Neuronal stem cell (in vitro differentiated cells): ENCODE measurements around the gene AIFM1.

Experiments
- DNase-seq: peaks from one replicate; pipeline ENCODE4 v3.0.0-alpha.2; 2013; ENCODE audit warnings: low spot score
- H2AFZ ChIP-seq: one replicate; pipeline ENCODE4 v1.6.1; 2013; ENCODE audit warnings: mild to moderate bottlenecking, low read length, inconsistent platforms
- H2AK5ac ChIP-seq: 2 replicates; pipeline ENCODE4 v1.6.1; 2013; ENCODE audit warnings: low read depth, mild to moderate bottlenecking, inconsistent platforms, low read length, moderate library complexity, mixed read lengths
- H2BK120ac ChIP-seq: 2 replicates; pipeline ENCODE4 v1.6.1; 2013; ENCODE audit warnings: low read depth, mild to moderate bottlenecking, inconsistent platforms, low read length, moderate library complexity, mixed read lengths
- H2BK12ac ChIP-seq: one replicate; pipeline ENCODE4 v1.6.1; 2013; ENCODE audit warnings: low read length, inconsistent platforms
- H2BK15ac ChIP-seq: 2 replicates; pipeline ENCODE4 v1.6.1; 2013; ENCODE audit warnings: mild to moderate bottlenecking, low read length, inconsistent platforms, mixed read lengths
- H2BK5ac ChIP-seq: one replicate; pipeline ENCODE4 v1.6.1; 2013; ENCODE audit warnings: inconsistent platforms, mild to moderate bottlenecking, low read length, moderate library complexity
- H3K14ac ChIP-seq: one replicate; pipeline ENCODE4 v1.6.1; 2013; ENCODE audit warnings: low read length, inconsistent platforms
- H3K18ac ChIP-seq: 2 replicates; pipeline ENCODE4 v1.6.1; 2013; ENCODE audit warnings: low read length, inconsistent platforms
- H3K23ac ChIP-seq: 2 replicates; pipeline ENCODE4 v1.6.1; 2013; ENCODE audit warnings: low read depth, mild to moderate bottlenecking, mixed read lengths, low read length, inconsistent platforms; ENCODE audit not compliant: poor library complexity
- H3K27ac ChIP-seq: replicated peaks from 3 replicates; pipeline ENCODE4 v1.5.1; 2013; ENCODE audit warnings: low read length, inconsistent platforms
- H3K27me3 ChIP-seq, 3 experiments: 2 replicates each; pipeline ENCODE4 v1.6.1; 2013; ENCODE audit warnings: low read length in 3 of 3, mild to moderate bottlenecking in 2 of 3, inconsistent platforms in 1 of 3, low read depth in 1 of 3, mixed read lengths in 1 of 3, moderate library complexity in 1 of 3; ENCODE audit not compliant: control insufficient read depth in 3 of 3, insufficient read depth in 3 of 3
- H3K36me3 ChIP-seq, 2 donors: replicated peaks in 1 of 2; 2 replicates each; pipeline ENCODE4 v1.6.1; 2013; ENCODE audit warnings: low read length in 2 of 2; ENCODE audit not compliant: control insufficient read depth in 2 of 2, insufficient read depth in 2 of 2
- H3K4ac ChIP-seq: 2 replicates; pipeline ENCODE4 v1.6.1; 2013; ENCODE audit warnings: inconsistent platforms, mild to moderate bottlenecking, low read length, moderate library complexity
- H3K4me1 ChIP-seq, 2 donors: 1 replicate in 1 of 2; 2 replicates in 1 of 2; pipeline ENCODE4 v1.6.1; 2013; ENCODE audit warnings: low read length in 2 of 2, low read depth in 1 of 2; ENCODE audit not compliant: control insufficient read depth in 2 of 2, insufficient read depth in 1 of 2
- H3K4me2 ChIP-seq: one replicate; pipeline ENCODE4 v1.6.1; 2013; ENCODE audit warnings: mild to moderate bottlenecking, low read length, inconsistent platforms; ENCODE audit not compliant: insufficient read depth, poor library complexity, severe bottlenecking
- H3K4me3 ChIP-seq, 2 donors: 2 replicates each; pipeline ENCODE4 v1.5.1; 2013; ENCODE audit warnings: low read length in 2 of 2, mild to moderate bottlenecking in 2 of 2, inconsistent platforms in 1 of 2, moderate library complexity in 1 of 2
- H3K79me1 ChIP-seq: one replicate; pipeline ENCODE4 v1.6.1; 2013; ENCODE audit warnings: low read depth, mild to moderate bottlenecking, inconsistent platforms, low read length, moderate library complexity
- H3K9ac ChIP-seq: one replicate; pipeline ENCODE4 v1.6.1; 2013; ENCODE audit warnings: mild to moderate bottlenecking, low read depth, low read length, inconsistent platforms; ENCODE audit not compliant: poor library complexity
- H3K9me3 ChIP-seq, 2 donors: replicated peaks in 1 of 2; 2 replicates each; pipeline versions ENCODE3 to v1.6.1; 2013; ENCODE audit warnings: low read length in 2 of 2, mild to moderate bottlenecking in 2 of 2, inconsistent platforms in 1 of 2, low read depth in 1 of 2, mixed read lengths in 1 of 2, moderate library complexity in 1 of 2; ENCODE audit not compliant: control insufficient read depth in 2 of 2, insufficient read depth in 1 of 2
- H4K8ac ChIP-seq: one replicate; pipeline ENCODE4 v1.6.1; 2013; ENCODE audit warnings: low read depth, mild to moderate bottlenecking, inconsistent platforms, low read length, moderate library complexity
- H4K91ac ChIP-seq: one replicate; pipeline ENCODE4 v1.6.1; 2013; ENCODE audit warnings: low read length, low read depth, mild to moderate bottlenecking, inconsistent platforms; ENCODE audit not compliant: poor library complexity
- WGBS, 2 donors: extraction: QIAGEN DNeasy Blood & Tissue Kit; methylation state at CpG; one replicate each; pipeline ENCODE4 v1.1.7; 2013; ENCODE audit warnings: missing lambda C conversion rate in 2 of 2, mixed read lengths in 1 of 2; ENCODE audit not compliant: insufficient read length in 2 of 2, insufficient replicate concordance in 1 of 2; ENCODE audit errors: extremely low coverage in 2 of 2; 5-methylcytosine and 5-hydroxymethylcytosine counted together

Gene AIFM1

DNA sequence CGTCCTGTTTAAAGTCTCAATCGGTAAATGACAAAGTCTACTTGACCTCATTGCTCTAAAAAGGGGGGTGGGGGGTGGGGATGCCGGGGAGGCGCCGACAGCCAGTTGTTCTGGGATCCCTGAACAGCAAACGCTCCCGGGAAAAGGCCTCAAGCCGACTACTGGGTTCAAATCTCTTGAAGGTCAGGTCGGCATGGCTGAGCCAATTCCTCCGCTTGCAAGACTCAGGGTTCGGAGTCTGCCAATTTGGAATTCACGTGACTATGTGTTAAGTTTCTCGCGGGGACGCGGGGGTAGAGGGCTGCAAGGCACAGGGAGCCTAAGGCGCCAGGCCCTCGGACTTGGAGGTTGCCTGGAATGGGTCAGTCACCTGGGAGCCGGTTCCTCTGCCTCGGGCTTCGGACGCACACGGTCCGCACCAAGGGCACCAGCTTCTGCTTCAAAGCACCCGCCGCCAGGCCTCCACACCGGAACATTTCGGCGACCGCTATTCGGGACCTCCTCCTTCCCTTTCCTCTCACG is 399 bp downstream of the AIFM1 start:
- Histone ChIP-seq H3K4me2 (peak overlapping the region; percentile 26), H3K79me1 (no peaks in the 10 kb centered on the region), H2AFZ (peak overlapping the region; percentile 77), H3K4ac (no peak overlapping the region), H3K4me1 (peaks cover 4 to 5% of the 10 kb centered on the region in 2 donors), H3K23ac (no peak overlapping the region), H2BK5ac (peak overlapping the region; percentile 5), H3K14ac (no peak overlapping the region), H3K27ac (peak overlapping the region; percentile 85), H3K4me3 (peak overlapping the region; percentile 71 to 97), H4K91ac (no peak overlapping the region), H2BK15ac (no peak overlapping the region), H2AK5ac (no peak overlapping the region), H3K9me3 (no peaks in the 10 kb centered on the region), H3K18ac (no peak overlapping the region), H4K8ac (no peak overlapping the region), H3K27me3 (no peaks in the 10 kb centered on the region), H2BK120ac (no peak overlapping the region), H3K36me3 (peaks cover 0 to 11% of the 10 kb centered on the region in 2 donors), H2BK12ac (no peak overlapping the region), H3K9ac (peak overlapping the region; percentile 83)
- DNase-seq: no peak
- WGBS, 2 donors: no CpG with 5 or more reads among the region's 32 CpGs

GRCh38 chrX:130163398-130163797 is 2.2 kb downstream of the AIFM1 start:
- H3K79me1 ChIP-seq: no peaks in the 10 kb centered on the region
- no peak overlapping the region for H3K18ac ChIP-seq
- H4K91ac ChIP-seq: no peak overlapping the region
- H4K8ac ChIP-seq: no peak overlapping the region
- H3K9me3 ChIP-seq: no peaks in the 10 kb centered on the region
- DNase-seq: no peak
- no CpG with 5 or more reads among the region's 2 CpGs for WGBS, 2 donors
- H3K14ac ChIP-seq: no peak overlapping the region
- H3K23ac ChIP-seq: no peak overlapping the region
- no peak overlapping the region for H2BK120ac ChIP-seq
- no peak overlapping the region for H2AK5ac ChIP-seq
- peaks cover 3 to 4% of the 10 kb centered on the region in 2 donors for H3K4me1 ChIP-seq
- H2BK5ac ChIP-seq: no peak overlapping the region
- peaks cover 0 to 11% of the 10 kb centered on the region in 2 donors for H3K36me3 ChIP-seq
- no peak overlapping the region for H3K4ac ChIP-seq
- H3K4me3 ChIP-seq: no peak overlapping the region
- no peaks in the 10 kb centered on the region for H3K27me3 ChIP-seq
- no peak overlapping the region for H2BK15ac ChIP-seq
- H3K9ac ChIP-seq: no peak overlapping the region
- H2BK12ac ChIP-seq: no peak overlapping the region
- no peak overlapping the region for H2AFZ ChIP-seq
- no peak overlapping the region for H3K27ac ChIP-seq
- no peak overlapping the region for H3K4me2 ChIP-seq

DNA sequence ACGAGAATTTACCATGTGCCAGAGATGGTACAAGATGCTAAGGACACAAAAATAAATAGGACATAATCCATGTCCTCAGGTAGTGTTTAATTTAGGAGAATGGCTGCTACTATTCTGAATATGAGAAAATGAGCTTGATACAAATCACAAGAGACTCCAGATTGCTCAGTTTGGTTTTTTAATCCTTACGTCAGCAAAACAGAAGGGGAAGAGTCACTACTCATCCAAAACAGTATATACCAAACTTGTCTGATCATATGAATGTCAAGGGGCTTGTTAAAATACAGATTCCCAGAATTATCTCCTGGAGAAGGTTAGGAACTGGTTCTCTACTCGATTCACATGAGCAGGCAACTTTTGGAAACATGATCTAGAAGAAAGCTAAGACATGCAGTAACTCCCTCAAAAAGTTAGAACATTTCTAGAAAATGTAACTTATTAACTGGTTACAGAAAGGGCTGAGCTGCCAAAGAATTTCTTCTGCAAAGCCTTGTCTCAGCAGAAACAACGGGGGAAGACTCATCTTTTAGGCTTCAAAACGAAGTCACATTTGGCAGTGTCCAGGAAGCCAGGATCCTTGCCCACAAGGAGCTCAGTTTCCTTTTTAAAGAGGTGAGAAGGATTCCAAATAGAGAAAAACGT is 3.4 kb downstream of the AIFM1 start:
- no peak overlapping the region for H4K8ac ChIP-seq
- peaks cover 0 to 11% of the 10 kb centered on the region in 2 donors for H3K36me3 ChIP-seq
- H3K9ac ChIP-seq: no peak overlapping the region
- H3K4ac ChIP-seq: no peak overlapping the region
- no peak overlapping the region for H3K4me3 ChIP-seq
- H3K27me3 ChIP-seq: no peaks in the 10 kb centered on the region
- no peak overlapping the region for H2AFZ ChIP-seq
- no peaks in the 10 kb centered on the region for H3K9me3 ChIP-seq
- H3K4me2 ChIP-seq: no peak overlapping the region
- no peak overlapping the region for H4K91ac ChIP-seq
- H3K4me1 ChIP-seq: peaks cover 3 to 4% of the 10 kb centered on the region in 2 donors
- no peak overlapping the region for H2BK5ac ChIP-seq
- H2BK15ac ChIP-seq: no peak overlapping the region
- H2BK12ac ChIP-seq: no peak overlapping the region
- no peak overlapping the region for H3K23ac ChIP-seq
- no peak overlapping the region for H2AK5ac ChIP-seq
- no peak overlapping the region for H3K18ac ChIP-seq
- no peak overlapping the region for H2BK120ac ChIP-seq
- no peak for DNase-seq
- no peak overlapping the region for H3K27ac ChIP-seq
- no peak overlapping the region for H3K14ac ChIP-seq
- WGBS, 2 donors: no CpG with 5 or more reads among the region's 6 CpGs
- no peaks in the 10 kb centered on the region for H3K79me1 ChIP-seq

DNA sequence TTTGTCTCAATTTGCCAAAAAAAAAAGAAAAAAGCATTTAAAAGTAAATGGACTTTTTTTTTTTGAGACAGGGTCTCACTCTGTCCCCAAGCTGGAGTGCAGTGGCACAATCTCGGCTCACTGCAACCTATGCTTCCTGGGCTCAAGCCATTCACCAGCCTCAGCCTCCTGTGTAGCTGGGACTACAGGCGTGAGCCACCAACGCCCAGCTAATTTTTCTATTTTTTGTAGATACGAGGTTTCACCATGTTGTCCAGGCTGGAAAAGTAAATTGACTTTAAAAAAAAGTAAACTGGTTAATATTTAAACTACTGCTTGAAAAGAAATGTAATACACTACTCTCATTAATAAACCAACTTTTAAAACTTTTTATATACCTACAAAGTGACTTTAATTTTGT is 5.9 kb downstream of the AIFM1 start:
- H4K8ac ChIP-seq: no peak overlapping the region
- DNase-seq: no peak
- H3K18ac ChIP-seq: no peak overlapping the region
- H3K4me1 ChIP-seq: peaks cover 0 to 1% of the 10 kb centered on the region in 2 donors
- no peak overlapping the region for H3K14ac ChIP-seq
- WGBS, 2 donors: no CpG with 5 or more reads among the region's 4 CpGs
- no peak overlapping the region for H4K91ac ChIP-seq
- H2BK5ac ChIP-seq: no peak overlapping the region
- H2AK5ac ChIP-seq: no peak overlapping the region
- no peak overlapping the region for H3K27ac ChIP-seq
- H3K4me3 ChIP-seq: no peak overlapping the region
- H2AFZ ChIP-seq: no peak overlapping the region
- H2BK12ac ChIP-seq: no peak overlapping the region
- H3K23ac ChIP-seq: no peak overlapping the region
- no peak overlapping the region for H3K4ac ChIP-seq
- no peak overlapping the region for H2BK15ac ChIP-seq
- no peak overlapping the region for H2BK120ac ChIP-seq
- H3K9me3 ChIP-seq: no peaks in the 10 kb centered on the region
- no peak overlapping the region for H3K9ac ChIP-seq
- no peak overlapping the region for H3K4me2 ChIP-seq
- no peaks in the 10 kb centered on the region for H3K27me3 ChIP-seq
- H3K79me1 ChIP-seq: no peaks in the 10 kb centered on the region
- H3K36me3 ChIP-seq: peaks cover 0 to 22% of the 10 kb centered on the region in 2 donors
